H9 (cell line): ENCODE measurements around the gene TRAT1. TPM values are rescaled to one million over a fixed set of nuclear protein-coding genes. Genes with fewer than 3 reads are reported as not detected.

Source experiments
- DNase-seq: peaks from one replicate; pipeline ENCODE4 v3.0.0-alpha.2; 2017
- H2AFZ ChIP-seq: one replicate; pipeline ENCODE4 v1.6.1; 2013; ENCODE audit warnings: mild to moderate bottlenecking, low read length, control low read depth, moderate library complexity
- H2AK5ac ChIP-seq: 2 replicates; pipeline ENCODE4 v1.6.1; 2013; ENCODE audit warnings: low read length, control low read depth, mixed read lengths; ENCODE audit not compliant: insufficient read length
- H2BK120ac ChIP-seq: one replicate; pipeline ENCODE4 v1.6.1; 2013; ENCODE audit warnings: low read depth, mild to moderate bottlenecking, low read length, control low read depth, inconsistent platforms; ENCODE audit not compliant: poor library complexity, severe bottlenecking
- H2BK12ac ChIP-seq: 2 replicates; pipeline ENCODE4 v1.6.1; 2013; ENCODE audit warnings: low read length, control low read depth, mixed read lengths, low read depth; ENCODE audit not compliant: insufficient read length
- H2BK15ac ChIP-seq: 2 replicates; pipeline ENCODE4 v1.6.1; 2013; ENCODE audit warnings: low read depth, low read length, control low read depth
- H2BK20ac ChIP-seq: one replicate; pipeline ENCODE4 v1.6.1; 2013; ENCODE audit warnings: low read depth, mild to moderate bottlenecking, low read length, control low read depth, inconsistent platforms; ENCODE audit not compliant: poor library complexity, severe bottlenecking
- H2BK5ac ChIP-seq: 2 replicates; pipeline ENCODE4 v1.6.1; 2013; ENCODE audit warnings: low read length, control low read depth, mixed read lengths; ENCODE audit not compliant: insufficient read length
- H3K14ac ChIP-seq: 2 replicates; pipeline ENCODE4 v1.6.1; 2013; ENCODE audit warnings: low read length, control low read depth; ENCODE audit not compliant: insufficient read depth
- H3K18ac ChIP-seq: 2 replicates; pipeline ENCODE4 v1.6.1; 2013; ENCODE audit warnings: low read depth, mild to moderate bottlenecking, mixed read lengths, low read length, control low read depth; ENCODE audit not compliant: insufficient read length
- H3K23ac ChIP-seq: 2 replicates; pipeline ENCODE4 v1.6.1; 2013; ENCODE audit warnings: low read length, control low read depth, mixed read lengths, low read depth; ENCODE audit not compliant: insufficient read length
- H3K23me2 ChIP-seq: 2 replicates; pipeline ENCODE4 v1.6.1; 2013; ENCODE audit warnings: low read depth, mild to moderate bottlenecking, mixed read lengths, low read length, control low read depth; ENCODE audit not compliant: insufficient read length, poor library complexity, severe bottlenecking
- H3K27ac ChIP-seq: 2 replicates; pipeline ENCODE4 v1.5.1; 2013; ENCODE audit warnings: low read length, control low read depth, mixed read lengths, low read depth; ENCODE audit not compliant: insufficient read length
- H3K27me3 ChIP-seq: 2 replicates; pipeline ENCODE4 v1.6.1; 2013; ENCODE audit warnings: low read length, control low read depth, inconsistent platforms; ENCODE audit not compliant: insufficient read depth
- H3K4ac ChIP-seq: 2 replicates; pipeline ENCODE4 v1.6.1; 2013; ENCODE audit warnings: low read depth, mild to moderate bottlenecking, control low read depth, inconsistent platforms, low read length, moderate library complexity
- H3K4me1 ChIP-seq: 2 replicates; pipeline ENCODE4 v1.6.1; 2013; ENCODE audit warnings: low read length, control low read depth, inconsistent platforms; ENCODE audit not compliant: insufficient read depth
- H3K4me2 ChIP-seq: 2 replicates; pipeline ENCODE4 v1.6.1; 2013; ENCODE audit warnings: low read length, control low read depth, mixed read lengths; ENCODE audit not compliant: insufficient read length, insufficient read depth
- H3K56ac ChIP-seq: 2 replicates; pipeline ENCODE4 v1.6.1; 2013; ENCODE audit warnings: low read depth, mild to moderate bottlenecking, mixed read lengths, low read length, control low read depth; ENCODE audit not compliant: insufficient read length
- H3K79me1 ChIP-seq: 2 replicates; pipeline ENCODE4 v1.6.1; 2013; ENCODE audit warnings: low read depth, mild to moderate bottlenecking, moderate library complexity, low read length, control low read depth, inconsistent platforms; ENCODE audit not compliant: insufficient read depth, poor library complexity, severe bottlenecking
- H3K79me2 ChIP-seq: 2 replicates; pipeline ENCODE4 v1.6.1; 2013; ENCODE audit warnings: low read length, control low read depth, inconsistent platforms; ENCODE audit not compliant: insufficient read depth
- H3K9ac ChIP-seq: 2 replicates; pipeline ENCODE4 v1.6.1; 2013; ENCODE audit warnings: low read length, control low read depth, mixed read lengths; ENCODE audit not compliant: insufficient read length; ENCODE audit errors: extremely low read depth
- H3K9me3 ChIP-seq: one replicate; pipeline ENCODE4 v1.6.1; 2013; ENCODE audit warnings: low read depth, low read length, inconsistent platforms; ENCODE audit not compliant: control insufficient read depth
- H3T11ph ChIP-seq: one replicate; pipeline ENCODE4 v1.6.1; 2013; ENCODE audit warnings: mild to moderate bottlenecking, low read length, control low read depth, inconsistent platforms
- H4K20me1 ChIP-seq: one replicate; pipeline ENCODE4 v1.6.1; 2013; ENCODE audit not compliant: control insufficient read depth, insufficient read length, insufficient read depth
- H4K5ac ChIP-seq: 2 replicates; pipeline ENCODE4 v1.6.1; 2013; ENCODE audit warnings: low read depth, mild to moderate bottlenecking, mixed read lengths, low read length, control low read depth; ENCODE audit not compliant: insufficient read length
- H4K8ac ChIP-seq: replicated peaks from 2 replicates; pipeline ENCODE4 v1.6.1; 2013; ENCODE audit warnings: low read length, control low read depth, mixed read lengths, low read depth; ENCODE audit not compliant: insufficient read length
- H4K91ac ChIP-seq: 2 replicates; pipeline ENCODE4 v1.6.1; 2013; ENCODE audit warnings: low read depth, mild to moderate bottlenecking, moderate library complexity, mixed read lengths, low read length, control low read depth; ENCODE audit not compliant: insufficient read length
- H3K27ac Mint-ChIP-seq, 3 experiments: 2 replicates in 2 of 3; 3 replicates in 1 of 3; pipeline ENCODE4 v1.8.0; 2020 to 2021; ENCODE audit warnings: mixed read lengths in 3 of 3, mild to moderate bottlenecking in 1 of 3, moderate library complexity in 1 of 3
- H3K27me3 Mint-ChIP-seq: 2 replicates; pipeline ENCODE4 v1.8.0; 2021; ENCODE audit warnings: low read depth, mild to moderate bottlenecking, moderate library complexity, mixed read lengths
- H3K36me3 Mint-ChIP-seq, 3 experiments: 2 replicates in 2 of 3; 3 replicates in 1 of 3; pipeline ENCODE4 v1.8.0; 2020 to 2021; ENCODE audit warnings: low read depth in 3 of 3, mixed read lengths in 3 of 3; ENCODE audit not compliant: insufficient read depth in 1 of 3
- H3K4me1 Mint-ChIP-seq, 2 experiments: 2 replicates each; pipeline ENCODE4 v1.8.0; 2020; ENCODE audit warnings: mixed read lengths in 2 of 2
- H3K4me3 Mint-ChIP-seq, 2 experiments: 2 replicates in 1 of 2; 3 replicates in 1 of 2; pipeline ENCODE4 v1.8.0; 2020 to 2021; ENCODE audit warnings: mild to moderate bottlenecking in 2 of 2, mixed read lengths in 2 of 2, moderate library complexity in 1 of 2
- H3K9me3 Mint-ChIP-seq, 2 experiments: 2 replicates in 1 of 2; 3 replicates in 1 of 2; pipeline ENCODE4 v1.8.0; 2020; ENCODE audit warnings: mild to moderate bottlenecking in 2 of 2, mixed read lengths in 2 of 2, moderate library complexity in 1 of 2
- WGBS: extraction: QIAGEN DNeasy Blood & Tissue Kit; methylation state at CpG from one replicate; pipeline ENCODE4 v1.1.7; 2013; ENCODE audit warnings: missing lambda C conversion rate, low lambda C conversion rate, mixed read lengths; ENCODE audit not compliant: insufficient read length; ENCODE audit errors: extremely low coverage; 5-methylcytosine and 5-hydroxymethylcytosine counted together
- total RNA-seq: library from RNA; stranded (reverse); gene quantifications from 2 replicates; pipeline ENCODE4 v1.2.1, GENCODE V29; 2021
- TF ChIP-seq, protein P1 (sequence below): fragments of 200-600 bp; sonication (generic); conservative IDR thresholded peaks from 3 replicates; pipeline ENCODE4 v1.8.0; 2021; ENCODE audit warnings: antibody characterized with exemption, mild to moderate bottlenecking

Gene TRAT1
- total RNA-seq, 1 experiment from 2014 or later = not detected

DNA sequence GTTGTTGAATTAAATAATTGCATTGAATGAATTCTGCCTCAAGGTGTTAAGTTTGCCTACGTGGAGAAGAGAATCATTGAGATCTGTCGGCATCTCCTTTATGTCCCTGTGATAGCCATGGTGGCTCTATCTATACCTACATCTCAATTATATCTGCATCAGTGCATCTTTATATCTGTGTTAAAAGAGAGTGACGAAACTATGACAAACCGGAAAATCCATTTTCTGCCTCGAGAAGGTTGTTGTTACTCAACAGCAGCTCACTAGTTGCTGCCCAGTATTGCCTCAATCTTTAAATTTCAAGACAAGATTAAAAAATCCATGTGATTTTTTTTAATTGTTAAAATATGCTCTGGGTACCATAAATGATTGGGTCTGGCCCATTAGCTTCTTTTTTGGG lies 72.4 kb downstream of the TRAT1 start:
- no peak overlapping the region for H3K18ac ChIP-seq
- DNase-seq = no peak
- H2BK15ac ChIP-seq = no peak overlapping the region
- no peaks in the 10 kb centered on the region for H3K4me1 Mint-ChIP-seq
- no peak overlapping the region for H2AK5ac ChIP-seq
- H2BK120ac ChIP-seq = no peak overlapping the region
- H3K9me3 ChIP-seq = no peaks in the 10 kb centered on the region
- no peak overlapping the region for H3K4me2 ChIP-seq
- H3K4me3 Mint-ChIP-seq = no peak overlapping the region
- no peak overlapping the region for H2BK20ac ChIP-seq
- H3K27me3 ChIP-seq = no peaks in the 10 kb centered on the region
- no peak overlapping the region for H3K27ac Mint-ChIP-seq
- no peak overlapping the region for H4K91ac ChIP-seq
- TF ChIP-seq, protein P1, sequence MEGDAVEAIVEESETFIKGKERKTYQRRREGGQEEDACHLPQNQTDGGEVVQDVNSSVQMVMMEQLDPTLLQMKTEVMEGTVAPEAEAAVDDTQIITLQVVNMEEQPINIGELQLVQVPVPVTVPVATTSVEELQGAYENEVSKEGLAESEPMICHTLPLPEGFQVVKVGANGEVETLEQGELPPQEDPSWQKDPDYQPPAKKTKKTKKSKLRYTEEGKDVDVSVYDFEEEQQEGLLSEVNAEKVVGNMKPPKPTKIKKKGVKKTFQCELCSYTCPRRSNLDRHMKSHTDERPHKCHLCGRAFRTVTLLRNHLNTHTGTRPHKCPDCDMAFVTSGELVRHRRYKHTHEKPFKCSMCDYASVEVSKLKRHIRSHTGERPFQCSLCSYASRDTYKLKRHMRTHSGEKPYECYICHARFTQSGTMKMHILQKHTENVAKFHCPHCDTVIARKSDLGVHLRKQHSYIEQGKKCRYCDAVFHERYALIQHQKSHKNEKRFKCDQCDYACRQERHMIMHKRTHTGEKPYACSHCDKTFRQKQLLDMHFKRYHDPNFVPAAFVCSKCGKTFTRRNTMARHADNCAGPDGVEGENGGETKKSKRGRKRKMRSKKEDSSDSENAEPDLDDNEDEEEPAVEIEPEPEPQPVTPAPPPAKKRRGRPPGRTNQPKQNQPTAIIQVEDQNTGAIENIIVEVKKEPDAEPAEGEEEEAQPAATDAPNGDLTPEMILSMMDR = no peak
- no peak overlapping the region for H3K14ac ChIP-seq
- H3K27ac ChIP-seq = no peak overlapping the region
- H2AFZ ChIP-seq = no peak overlapping the region
- H3K27me3 Mint-ChIP-seq = no peaks in the 10 kb centered on the region
- no peak overlapping the region for H4K8ac ChIP-seq
- no peak overlapping the region for H3K56ac ChIP-seq
- WGBS = no CpG with 5 or more reads among the region's 5 CpGs
- H2BK5ac ChIP-seq = no peak overlapping the region
- no peaks in the 10 kb centered on the region for H3K79me2 ChIP-seq
- no peaks in the 10 kb centered on the region for H3K36me3 Mint-ChIP-seq
- no peak overlapping the region for H2BK12ac ChIP-seq
- H3K9me3 Mint-ChIP-seq = no peaks in the 10 kb centered on the region
- H4K5ac ChIP-seq = no peak overlapping the region
- no peak overlapping the region for H3K4ac ChIP-seq
- no peak overlapping the region for H3K9ac ChIP-seq
- H3T11ph ChIP-seq = no peak overlapping the region
- no peaks in the 10 kb centered on the region for H3K4me1 ChIP-seq
- no peaks in the 10 kb centered on the region for H3K79me1 ChIP-seq
- H3K23me2 ChIP-seq = no peaks in the 10 kb centered on the region
- no peak overlapping the region for H3K23ac ChIP-seq
- no peaks in the 10 kb centered on the region for H4K20me1 ChIP-seq
